ENCODE data around the gene DPYD.

GRCh38 chr1:97802011-97802410, 118.8 kb downstream of the DPYD start:
- TF ChIP-seq, protein P1, sequence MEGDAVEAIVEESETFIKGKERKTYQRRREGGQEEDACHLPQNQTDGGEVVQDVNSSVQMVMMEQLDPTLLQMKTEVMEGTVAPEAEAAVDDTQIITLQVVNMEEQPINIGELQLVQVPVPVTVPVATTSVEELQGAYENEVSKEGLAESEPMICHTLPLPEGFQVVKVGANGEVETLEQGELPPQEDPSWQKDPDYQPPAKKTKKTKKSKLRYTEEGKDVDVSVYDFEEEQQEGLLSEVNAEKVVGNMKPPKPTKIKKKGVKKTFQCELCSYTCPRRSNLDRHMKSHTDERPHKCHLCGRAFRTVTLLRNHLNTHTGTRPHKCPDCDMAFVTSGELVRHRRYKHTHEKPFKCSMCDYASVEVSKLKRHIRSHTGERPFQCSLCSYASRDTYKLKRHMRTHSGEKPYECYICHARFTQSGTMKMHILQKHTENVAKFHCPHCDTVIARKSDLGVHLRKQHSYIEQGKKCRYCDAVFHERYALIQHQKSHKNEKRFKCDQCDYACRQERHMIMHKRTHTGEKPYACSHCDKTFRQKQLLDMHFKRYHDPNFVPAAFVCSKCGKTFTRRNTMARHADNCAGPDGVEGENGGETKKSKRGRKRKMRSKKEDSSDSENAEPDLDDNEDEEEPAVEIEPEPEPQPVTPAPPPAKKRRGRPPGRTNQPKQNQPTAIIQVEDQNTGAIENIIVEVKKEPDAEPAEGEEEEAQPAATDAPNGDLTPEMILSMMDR (conservative IDR thresholded peaks at IDR 0.05; ENCODE audit: low read length), result no peak
- TF ChIP-seq EZH2phosphoT487 (IDR thresholded peaks at IDR 0.05; ENCODE audit: borderline replicate concordance), result no peak

All from Loucy (cell line).